ENCODE results near the gene FSHR. TPM values are rescaled to one million over a fixed set of nuclear protein-coding genes. Genes with fewer than 3 reads are reported as not detected.

Gene FSHR
- total RNA-seq, 1 experiment from 2014 or later = not detected

DNA sequence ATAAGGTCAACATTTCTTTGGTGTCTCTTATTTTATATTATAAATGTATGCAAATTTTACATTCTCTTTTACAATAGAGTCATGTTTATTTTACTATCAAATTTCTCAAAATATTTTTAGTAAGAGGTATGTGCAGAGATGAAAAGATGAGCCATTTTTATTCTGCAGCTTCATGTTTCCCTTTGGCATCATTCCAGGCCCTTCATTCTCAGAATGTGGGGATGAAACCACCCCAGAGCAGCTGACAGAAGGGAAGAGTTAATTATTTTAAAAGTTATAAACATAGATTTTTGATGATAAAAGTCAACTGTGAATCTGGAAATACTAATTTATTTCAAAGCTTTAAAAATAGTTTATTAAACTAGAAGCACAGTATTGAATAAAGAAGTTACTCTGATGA, 12.8 kb upstream of the FSHR start:
- H3K9me3 ChIP-seq (ENCODE audit: low read depth, low read length, poor library complexity, severe bottlenecking) = no peaks in the 10 kb centered on the region
- ChIA-PET CTCF (no interaction called here), POLR2A (ENCODE audit: low non-redundant PET) (no interaction called here)
- TF ChIP-seq, protein P1, sequence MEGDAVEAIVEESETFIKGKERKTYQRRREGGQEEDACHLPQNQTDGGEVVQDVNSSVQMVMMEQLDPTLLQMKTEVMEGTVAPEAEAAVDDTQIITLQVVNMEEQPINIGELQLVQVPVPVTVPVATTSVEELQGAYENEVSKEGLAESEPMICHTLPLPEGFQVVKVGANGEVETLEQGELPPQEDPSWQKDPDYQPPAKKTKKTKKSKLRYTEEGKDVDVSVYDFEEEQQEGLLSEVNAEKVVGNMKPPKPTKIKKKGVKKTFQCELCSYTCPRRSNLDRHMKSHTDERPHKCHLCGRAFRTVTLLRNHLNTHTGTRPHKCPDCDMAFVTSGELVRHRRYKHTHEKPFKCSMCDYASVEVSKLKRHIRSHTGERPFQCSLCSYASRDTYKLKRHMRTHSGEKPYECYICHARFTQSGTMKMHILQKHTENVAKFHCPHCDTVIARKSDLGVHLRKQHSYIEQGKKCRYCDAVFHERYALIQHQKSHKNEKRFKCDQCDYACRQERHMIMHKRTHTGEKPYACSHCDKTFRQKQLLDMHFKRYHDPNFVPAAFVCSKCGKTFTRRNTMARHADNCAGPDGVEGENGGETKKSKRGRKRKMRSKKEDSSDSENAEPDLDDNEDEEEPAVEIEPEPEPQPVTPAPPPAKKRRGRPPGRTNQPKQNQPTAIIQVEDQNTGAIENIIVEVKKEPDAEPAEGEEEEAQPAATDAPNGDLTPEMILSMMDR (conservative IDR thresholded peaks at IDR 0.05; ENCODE audit: low read depth, low read length) = no peak
- no peak for TF ChIP-seq EZH2 (IDR thresholded peaks at IDR 0.05; ENCODE audit: borderline replicate concordance, low read depth, low read length, poor library complexity, severe bottlenecking)
- no peaks in the 10 kb centered on the region for H3K4me1 ChIP-seq (ENCODE audit: insufficient read depth, low read length, poor library complexity, severe bottlenecking)
- no peak overlapping the region for H3K27ac ChIP-seq (ENCODE audit: low read depth, low read length, poor library complexity, severe bottlenecking)
- no peaks in the 10 kb centered on the region for H3K27me3 ChIP-seq (replicated peaks; ENCODE audit: insufficient read depth, low read depth, low read length, poor library complexity)
- BruUV-seq (replicated peaks) = no TSS peak
- no peak for DNase-seq (ENCODE audit: low spot score)
- intact Hi-C loops (cut with micrococcal nuclease; ENCODE audit: unreplicated experiment) = no loop called here
- no peaks in the 10 kb centered on the region for H3K36me3 ChIP-seq (ENCODE audit: insufficient read depth, low read length, poor library complexity, severe bottlenecking)
- H3K4me3 ChIP-seq (ENCODE audit: low read depth, low read length, poor library complexity, severe bottlenecking) = no peak overlapping the region

DNA sequence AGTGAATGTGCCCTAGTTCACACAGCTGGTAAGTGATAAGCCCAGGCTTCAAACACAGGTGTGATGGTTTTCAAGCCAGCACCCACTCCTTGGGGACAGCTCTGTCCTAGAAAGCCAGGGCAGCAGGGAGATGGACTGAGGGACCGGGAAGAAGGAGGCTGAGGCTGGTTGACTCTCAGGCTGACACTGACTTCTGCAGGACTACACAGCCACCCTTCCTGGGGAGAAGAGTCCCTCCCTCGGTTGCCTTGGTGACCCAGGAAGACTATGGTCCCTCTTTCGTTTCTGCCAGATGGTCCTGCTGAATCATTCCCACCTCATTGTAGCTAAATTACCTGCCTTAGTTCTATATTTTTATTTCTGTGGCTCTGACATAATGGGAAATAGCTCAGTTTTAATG, 11.3 kb upstream of the FSHR start:
- no peaks in the 10 kb centered on the region for H3K9me3 ChIP-seq (ENCODE audit: low read depth, low read length, poor library complexity, severe bottlenecking)
- no peaks in the 10 kb centered on the region for H3K4me1 ChIP-seq (ENCODE audit: insufficient read depth, low read length, poor library complexity, severe bottlenecking)
- BruUV-seq (replicated peaks) = no TSS peak
- CTCF ChIA-PET = no interaction called here
- no peak for DNase-seq (ENCODE audit: low spot score)
- no peaks in the 10 kb centered on the region for H3K36me3 ChIP-seq (ENCODE audit: insufficient read depth, low read length, poor library complexity, severe bottlenecking)
- no peak overlapping the region for H3K27ac ChIP-seq (ENCODE audit: low read depth, low read length, poor library complexity, severe bottlenecking)
- no peaks in the 10 kb centered on the region for H3K27me3 ChIP-seq (replicated peaks; ENCODE audit: insufficient read depth, low read depth, low read length, poor library complexity)
- TF ChIP-seq, protein P1 (conservative IDR thresholded peaks at IDR 0.05; ENCODE audit: low read depth, low read length) = no peak
- TF ChIP-seq EZH2 (IDR thresholded peaks at IDR 0.05; ENCODE audit: borderline replicate concordance, low read depth, low read length, poor library complexity, severe bottlenecking) = no peak
- intact Hi-C loops (cut with micrococcal nuclease; ENCODE audit: unreplicated experiment) = no loop called here
- H3K4me3 ChIP-seq (ENCODE audit: low read depth, low read length, poor library complexity, severe bottlenecking) = no peak overlapping the region
- POLR2A ChIA-PET (ENCODE audit: low non-redundant PET) = interaction anchor here (0.7 kb wide), 1 partner anchor 174 kb away, joined by 3 read pairs; no protein-coding TSS in a partner anchor

GRCh38 chr2:49164729-49165128, 10.4 kb upstream of the FSHR start:
- ChIA-PET POLR2A (ENCODE audit: low non-redundant PET) (no interaction called here), CTCF (no interaction called here)
- H3K27ac ChIP-seq (ENCODE audit: low read depth, low read length, poor library complexity, severe bottlenecking) = no peak overlapping the region
- no peaks in the 10 kb centered on the region for H3K9me3 ChIP-seq (ENCODE audit: low read depth, low read length, poor library complexity, severe bottlenecking)
- no peak overlapping the region for H3K4me3 ChIP-seq (ENCODE audit: low read depth, low read length, poor library complexity, severe bottlenecking)
- intact Hi-C loops (cut with micrococcal nuclease; ENCODE audit: unreplicated experiment) = no loop called here
- BruUV-seq (replicated peaks) = no TSS peak
- H3K36me3 ChIP-seq (ENCODE audit: insufficient read depth, low read length, poor library complexity, severe bottlenecking) = no peaks in the 10 kb centered on the region
- DNase-seq (ENCODE audit: low spot score) = no peak
- H3K27me3 ChIP-seq (replicated peaks; ENCODE audit: insufficient read depth, low read depth, low read length, poor library complexity) = no peaks in the 10 kb centered on the region
- TF ChIP-seq, protein P1 (conservative IDR thresholded peaks at IDR 0.05; ENCODE audit: low read depth, low read length) = no peak
- no peak for TF ChIP-seq EZH2 (IDR thresholded peaks at IDR 0.05; ENCODE audit: borderline replicate concordance, low read depth, low read length, poor library complexity, severe bottlenecking)
- H3K4me1 ChIP-seq (ENCODE audit: insufficient read depth, low read length, poor library complexity, severe bottlenecking) = no peaks in the 10 kb centered on the region

Measured in A673 (cell line).